Gastrocnemius medialis (tissue), 4 donors: ENCODE results near the gene CD34.

Experiments
- POLR2A ChIP-seq, 2 donors: fragments of 450-650 bp; IDR thresholded peaks; one replicate each; pipeline ENCODE4 v1.6.1; 2017; ENCODE audit warnings: antibody characterized with exemption in 2 of 2, mild to moderate bottlenecking in 2 of 2, moderate library complexity in 2 of 2
- TF ChIP-seq, protein P1 (sequence below), 5 experiments: fragments of 450-650 bp in 3 of 5; fragments of 200-600 bp in 2 of 5; sonication (generic) in 2 of 5; IDR thresholded peaks in 4 of 5; conservative IDR thresholded peaks in 1 of 5; 1 replicate in 4 of 5; 2 replicates in 1 of 5; pipeline ENCODE4 v1.5.1; 2016 to 2019; ENCODE audit warnings: antibody characterized with exemption in 5 of 5, mild to moderate bottlenecking in 3 of 5, moderate library complexity in 3 of 5

DNA sequence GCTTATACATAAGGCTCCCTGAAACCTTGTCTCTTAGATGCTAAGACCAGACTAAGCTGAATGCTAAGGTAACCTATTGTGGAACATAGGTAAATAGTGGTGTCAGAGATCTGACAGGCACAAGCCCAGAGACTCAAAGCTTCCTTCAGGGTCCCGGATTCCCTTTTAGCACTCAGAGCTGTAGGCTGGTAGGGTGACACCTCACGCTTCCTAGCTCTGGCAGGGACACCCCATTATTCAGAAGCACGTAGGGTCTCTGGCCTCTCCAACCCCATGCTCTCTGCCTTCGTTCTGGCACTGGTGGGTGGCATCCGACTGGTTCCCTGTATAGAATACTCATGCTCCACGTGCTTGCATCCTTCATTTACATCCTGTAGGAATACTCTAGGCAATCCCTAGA is 68.4 kb downstream of the CD34 start:
- TF ChIP-seq, protein P1, sequence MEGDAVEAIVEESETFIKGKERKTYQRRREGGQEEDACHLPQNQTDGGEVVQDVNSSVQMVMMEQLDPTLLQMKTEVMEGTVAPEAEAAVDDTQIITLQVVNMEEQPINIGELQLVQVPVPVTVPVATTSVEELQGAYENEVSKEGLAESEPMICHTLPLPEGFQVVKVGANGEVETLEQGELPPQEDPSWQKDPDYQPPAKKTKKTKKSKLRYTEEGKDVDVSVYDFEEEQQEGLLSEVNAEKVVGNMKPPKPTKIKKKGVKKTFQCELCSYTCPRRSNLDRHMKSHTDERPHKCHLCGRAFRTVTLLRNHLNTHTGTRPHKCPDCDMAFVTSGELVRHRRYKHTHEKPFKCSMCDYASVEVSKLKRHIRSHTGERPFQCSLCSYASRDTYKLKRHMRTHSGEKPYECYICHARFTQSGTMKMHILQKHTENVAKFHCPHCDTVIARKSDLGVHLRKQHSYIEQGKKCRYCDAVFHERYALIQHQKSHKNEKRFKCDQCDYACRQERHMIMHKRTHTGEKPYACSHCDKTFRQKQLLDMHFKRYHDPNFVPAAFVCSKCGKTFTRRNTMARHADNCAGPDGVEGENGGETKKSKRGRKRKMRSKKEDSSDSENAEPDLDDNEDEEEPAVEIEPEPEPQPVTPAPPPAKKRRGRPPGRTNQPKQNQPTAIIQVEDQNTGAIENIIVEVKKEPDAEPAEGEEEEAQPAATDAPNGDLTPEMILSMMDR (IDR thresholded peaks at IDR 0.05 in 4 of 5, conservative IDR thresholded peaks at IDR 0.05 in 1 of 5), result no peak
- TF ChIP-seq POLR2A (IDR thresholded peaks at IDR 0.05), result no peak
